IPS DF 4.7 (cell line): ENCODE measurements around the gene DLG2.
"Not testable (repeated sequence)": the region's sequence is repeated elsewhere in the genome, so short reads cannot be mapped to it uniquely, and the experiment has no call there.

Experiments used
- DNase-seq: peaks from one replicate; pipeline ENCODE4 v3.0.0-alpha.2; 2013; ENCODE audit warnings: low spot score; ENCODE audit errors: extremely low read depth

Gene DLG2

GRCh38 chr11:83508804-83509203 lies 2118.3 kb downstream of the DLG2 start:
- DNase-seq: no peak

- DNase-seq: no peak
Measured at GRCh38 chr11:83502041-83502440, 2125.1 kb downstream of the DLG2 start.

- DNase-seq: no peak
Measured at GRCh38 chr11:83493917-83494316, 2133.2 kb downstream of the DLG2 start.

GRCh38 chr11:83493034-83493433 lies 2134.1 kb downstream of the DLG2 start:
- DNase-seq: no peak

GRCh38 chr11:83483808-83484207 lies 2143.3 kb downstream of the DLG2 start:
- DNase-seq: no peak

- no peak for DNase-seq
Measured at GRCh38 chr11:83480811-83481210, 2146.3 kb downstream of the DLG2 start.

- DNase-seq: no peak
Measured at GRCh38 chr11:83480251-83480650, 2146.9 kb downstream of the DLG2 start.

GRCh38 chr11:83477772-83478171 lies 2149.4 kb downstream of the DLG2 start:
- no peak for DNase-seq

- DNase-seq: no peak
Measured at GRCh38 chr11:83475760-83476159, 2151.4 kb downstream of the DLG2 start.

- DNase-seq: no peak
Measured at GRCh38 chr11:83473743-83474142, 2153.4 kb downstream of the DLG2 start.

GRCh38 chr11:83472806-83473205 lies 2154.3 kb downstream of the DLG2 start:
- no peak for DNase-seq

GRCh38 chr11:83471831-83472727 lies 2155.1 kb downstream of the DLG2 start:
- no peak for DNase-seq

GRCh38 chr11:83467837-83468236 lies 2159.3 kb downstream of the DLG2 start:
- DNase-seq: no peak

GRCh38 chr11:83464160-83464944 lies 2162.8 kb downstream of the DLG2 start:
- no peak for DNase-seq

GRCh38 chr11:83459798-83460197 lies 2167.3 kb downstream of the DLG2 start:
- DNase-seq: no peak

GRCh38 chr11:83456566-83456965 lies 2170.6 kb downstream of the DLG2 start:
- no peak for DNase-seq

GRCh38 chr11:83456075-83456474 lies 2171.1 kb downstream of the DLG2 start:
- DNase-seq: no peak

GRCh38 chr11:83455356-83455755 lies 2171.8 kb downstream of the DLG2 start:
- DNase-seq: no peak

- DNase-seq: no peak
Measured at GRCh38 chr11:83454674-83455073, 2172.5 kb downstream of the DLG2 start.

- DNase-seq: no peak
Measured at GRCh38 chr11:83449338-83449913, 2177.7 kb downstream of the DLG2 start.

GRCh38 chr11:83448686-83449085 lies 2178.5 kb downstream of the DLG2 start:
- DNase-seq: no peak

- DNase-seq: not testable (repeated sequence)
Measured at GRCh38 chr11:83443880-83444279, 2183.3 kb downstream of the DLG2 start.
